GM23248 (cell line): Measurements from ENCODE around the gene TSSC4. TPM values are rescaled to one million over a fixed set of nuclear protein-coding genes. Genes with fewer than 3 reads are reported as not detected.

ENCODE experiments used
- DNase-seq: peaks from one replicate; pipeline ENCODE4 v3.0.0-alpha.2; 2015
- H2AFZ ChIP-seq: fragments of 200-600 bp; sonication (generic); 2 replicates; pipeline ENCODE4 v1.6.1; 2016; ENCODE audit warnings: antibody characterized with exemption
- H3F3A ChIP-seq: fragments of 200-600 bp; sonication (generic); 2 replicates; pipeline ENCODE4 v1.6.1; 2016; ENCODE audit warnings: mild to moderate bottlenecking, antibody characterized with exemption, mixed run types; ENCODE audit not compliant: insufficient read depth
- H3K27ac ChIP-seq: fragments of 200-600 bp; sonication (generic); 2 replicates; pipeline ENCODE4 v1.5.1; 2016; ENCODE audit warnings: mild to moderate bottlenecking
- H3K27me3 ChIP-seq: fragments of 200-600 bp; sonication (generic); replicated peaks from 2 replicates; pipeline ENCODE4 v1.6.1; 2016; ENCODE audit warnings: mild to moderate bottlenecking; ENCODE audit not compliant: insufficient read depth
- H3K36me3 ChIP-seq: fragments of 200-600 bp; sonication (generic); 2 replicates; pipeline ENCODE4 v1.6.1; 2016; ENCODE audit warnings: low read depth, mild to moderate bottlenecking
- H3K4me1 ChIP-seq: fragments of 200-600 bp; sonication (generic); 2 replicates; pipeline ENCODE4 v1.6.1; 2016; ENCODE audit warnings: mild to moderate bottlenecking; ENCODE audit not compliant: insufficient read depth
- H3K4me2 ChIP-seq: fragments of 200-600 bp; sonication (generic); one replicate; pipeline ENCODE4 v1.6.1; 2016; ENCODE audit warnings: mild to moderate bottlenecking; ENCODE audit not compliant: unreplicated experiment
- H3K4me3 ChIP-seq: fragments of 200-600 bp; sonication (generic); 2 replicates; pipeline ENCODE4 v1.5.1; 2016; ENCODE audit warnings: mild to moderate bottlenecking
- H3K79me2 ChIP-seq: fragments of 200-600 bp; sonication (generic); 2 replicates; pipeline ENCODE4 v1.6.1; 2016; ENCODE audit warnings: mild to moderate bottlenecking; ENCODE audit not compliant: insufficient read depth
- H3K9ac ChIP-seq: fragments of 200-600 bp; sonication (generic); 2 replicates; pipeline ENCODE4 v1.6.1; 2016; ENCODE audit warnings: mild to moderate bottlenecking
- H3K9me2 ChIP-seq: fragments of 200-600 bp; sonication (generic); 2 replicates; pipeline ENCODE4 v1.6.1; 2016; ENCODE audit warnings: mixed run types, mild to moderate bottlenecking, moderate library complexity; ENCODE audit not compliant: insufficient read depth
- H3K9me3 ChIP-seq: fragments of 200-600 bp; sonication (generic); one replicate; pipeline ENCODE4 v1.6.1; 2017; ENCODE audit warnings: low read depth
- H4K20me1 ChIP-seq: fragments of 200-600 bp; sonication (generic); 2 replicates; pipeline ENCODE4 v1.6.0; 2016; ENCODE audit not compliant: insufficient read depth
- EZH2 ChIP-seq: fragments of 200-600 bp; sonication (generic); IDR thresholded peaks from 2 replicates; pipeline ENCODE4 v1.6.1; 2018; ENCODE audit warnings: antibody characterized with exemption, mild to moderate bottlenecking; ENCODE audit not compliant: insufficient read depth, poor library complexity, severe bottlenecking
- EZH2phosphoT487 ChIP-seq: fragments of 200-600 bp; sonication (generic); IDR thresholded peaks from 2 replicates; pipeline ENCODE4 v1.6.1; 2018; ENCODE audit warnings: antibody characterized with exemption, moderate library complexity, mild to moderate bottlenecking, low read depth; ENCODE audit not compliant: insufficient read depth
- WGBS, 2 experiments: methylation state at CpG; one replicate each; pipeline ENCODE4 v1.1.6; 2015 to 2017; ENCODE audit warnings: low lambda C conversion rate in 2 of 2, low coverage in 1 of 2; ENCODE audit errors: missing lambda C conversion rate in 2 of 2; 5-methylcytosine and 5-hydroxymethylcytosine counted together
- in situ Hi-C: fragments of 300-500 bp; cut with MboI; formaldehyde crosslinking; loops from 2 replicates; pipeline ENCODE4 v1.15.0; 2020
- polyA plus RNA-seq: library from polyadenylated mRNA; unstranded; fragments of >200 nt; fragmentation: Nextera tagmentation; extraction: Ambion mirVana; gene quantifications from 2 replicates; pipeline ENCODE4 v1.2.1, GENCODE V29; 2016
- total RNA-seq: library from RNA; depleted of rRNA; stranded (reverse); fragments of >200 nt; shearing (Covaris generic); gene quantifications from 2 replicates; pipeline ENCODE4 v1.2.3, GENCODE V29; 2014

The TSSC4 gene
- total and polyA plus RNA-seq, 2 experiments from 2014 or later, result 44.4 to 61.8 TPM

GRCh38 chr11:2432171-2432621 is 31.6 kb downstream of the TSSC4 start:
- in situ Hi-C loops, result loop anchor here (5.0 to 10.0 kb wide), 2 partner anchors 100 to 463 kb away; no protein-coding TSS in a partner anchor
- DNase-seq, result no peak
- TF ChIP-seq EZH2, result no peak
- 36% methylated on average over 15 of the region's 15 CpGs for WGBS, 2 experiments
- no peak overlapping the region for H3K27ac ChIP-seq
- H3K4me3 ChIP-seq, result no peak overlapping the region
- no peaks in the 10 kb centered on the region for H3K79me2 ChIP-seq
- no peak overlapping the region for H2AFZ ChIP-seq
- H3F3A ChIP-seq, result no peaks in the 10 kb centered on the region
- no peak overlapping the region for H3K4me2 ChIP-seq
- H3K4me1 ChIP-seq, result no peaks in the 10 kb centered on the region
- H3K9me3 ChIP-seq, result no peaks in the 10 kb centered on the region
- no peaks in the 10 kb centered on the region for H3K9me2 ChIP-seq
- no peak overlapping the region for H3K9ac ChIP-seq
- no peaks in the 10 kb centered on the region for H4K20me1 ChIP-seq
- H3K36me3 ChIP-seq, result no peaks in the 10 kb centered on the region
- 0 out of 2 replicates have a peak, but pooled peaks cover under 1% of the 10 kb centered on the region for H3K27me3 ChIP-seq

- H3F3A ChIP-seq, result no peaks in the 10 kb centered on the region
- TF ChIP-seq EZH2 (no peak), EZH2phosphoT487 (no peak)
- no peak overlapping the region for H3K4me3 ChIP-seq
- no peak overlapping the region for H3K9ac ChIP-seq
- DNase-seq, result no peak
- no peaks in the 10 kb centered on the region for H3K9me2 ChIP-seq
- no peaks in the 10 kb centered on the region for H3K79me2 ChIP-seq
- no peak overlapping the region for H3K27ac ChIP-seq
- in situ Hi-C loops, result loop anchor here (5.0 to 10.0 kb wide), 2 partner anchors 100 to 462 kb away; no protein-coding TSS in a partner anchor
- 0 out of 2 replicates have a peak, but pooled peaks cover 5% of the 10 kb centered on the region for H3K27me3 ChIP-seq
- H2AFZ ChIP-seq, result no peak overlapping the region
- no peaks in the 10 kb centered on the region for H4K20me1 ChIP-seq
- no peaks in the 10 kb centered on the region for H3K9me3 ChIP-seq
- no peaks in the 10 kb centered on the region for H3K36me3 ChIP-seq
- no peaks in the 10 kb centered on the region for H3K4me1 ChIP-seq
- WGBS, 2 experiments, result 68 to 75% methylated on average over 11 to 13 of the region's 13 CpGs
- H3K4me2 ChIP-seq, result no peak overlapping the region
Observed at GRCh38 chr11:2432628-2433071, 32.1 kb downstream of the TSSC4 start.

DNA sequence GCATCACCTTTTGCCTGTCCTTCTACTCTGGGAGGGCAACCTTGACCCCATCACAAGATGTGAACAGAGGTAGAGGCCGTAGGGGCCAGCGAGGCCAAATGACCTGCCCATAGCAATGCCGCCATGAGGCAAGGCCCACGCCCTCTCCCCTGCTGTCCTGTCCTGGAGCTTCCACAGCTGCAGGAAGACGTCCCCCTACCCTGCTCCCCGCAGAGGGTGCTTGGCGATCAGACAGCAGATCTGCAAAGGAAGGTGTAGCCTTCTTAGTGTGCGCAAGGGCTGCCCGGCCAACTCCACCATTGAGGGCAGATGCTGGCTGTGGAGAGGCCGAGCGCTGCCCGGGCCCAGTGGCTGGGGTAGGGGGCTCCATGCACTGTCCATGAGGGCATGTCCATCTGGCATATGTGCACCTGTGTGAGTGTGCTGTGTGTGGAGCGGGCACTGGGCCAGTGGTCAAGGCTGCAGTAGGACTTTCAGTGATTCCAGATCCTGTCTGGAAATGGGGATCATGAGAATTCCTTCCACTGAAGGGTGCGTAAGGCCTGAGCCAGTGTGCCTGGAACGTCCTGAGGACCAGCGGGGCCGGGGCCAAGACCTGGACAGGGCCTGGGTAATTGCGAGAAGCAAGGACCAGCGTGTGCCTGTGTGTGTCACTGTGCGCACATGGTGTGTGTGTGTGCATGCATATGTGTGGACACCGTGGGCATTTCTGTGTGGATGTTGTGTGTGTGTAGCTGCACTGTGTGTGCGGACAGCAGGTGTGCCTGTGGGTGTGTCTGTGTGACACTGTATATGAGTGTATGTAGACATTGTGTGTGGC is 32.8 kb downstream of the TSSC4 start:
- peaks cover 12% of the 10 kb centered on the region; the same call in 1 of the 2 replicates for H3K27me3 ChIP-seq
- 69 to 70% methylated on average over 22 of the region's 22 CpGs for WGBS, 2 experiments
- in situ Hi-C loops, result loop anchor here (5.0 to 10.0 kb wide), 2 partner anchors 99 to 461 kb away; no protein-coding TSS in a partner anchor

DNA sequence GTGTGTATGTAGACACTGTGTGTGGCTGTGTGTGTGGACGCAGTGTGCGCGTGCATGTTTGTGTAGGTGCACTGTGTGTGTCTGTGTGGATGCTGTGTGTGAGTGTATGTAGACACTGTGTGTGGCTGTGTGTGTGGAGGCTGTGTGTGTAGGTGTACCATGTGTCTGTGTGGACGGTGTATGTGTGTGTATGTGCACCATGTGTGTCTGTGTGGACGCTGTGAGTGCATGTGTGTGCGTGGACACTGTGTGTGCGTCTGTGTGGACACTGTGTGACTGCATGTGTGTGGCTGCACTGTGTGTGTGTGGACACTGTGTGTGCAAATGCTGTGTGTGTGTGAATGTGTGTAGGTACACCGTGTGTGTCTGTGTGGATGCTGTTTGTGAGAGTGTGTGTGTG is 33.5 kb downstream of the TSSC4 start:
- no peaks in the 10 kb centered on the region for H3K9me3 ChIP-seq
- no peaks in the 10 kb centered on the region for H3F3A ChIP-seq
- no peak overlapping the region for H3K4me3 ChIP-seq
- H3K9ac ChIP-seq, result no peak overlapping the region
- TF ChIP-seq EZH2 (no peak), EZH2phosphoT487 (no peak)
- H3K4me2 ChIP-seq, result no peak overlapping the region
- no peaks in the 10 kb centered on the region for H3K36me3 ChIP-seq
- H3K27ac ChIP-seq, result no peak overlapping the region
- WGBS, 2 experiments, result 84 to 85% methylated on average over 8 of the region's 8 CpGs
- no peaks in the 10 kb centered on the region for H3K9me2 ChIP-seq
- H4K20me1 ChIP-seq, result no peaks in the 10 kb centered on the region
- H3K4me1 ChIP-seq, result no peaks in the 10 kb centered on the region
- H3K27me3 ChIP-seq, result peaks cover 19% of the 10 kb centered on the region; the same call in 1 of the 2 replicates
- no peaks in the 10 kb centered on the region for H3K79me2 ChIP-seq
- no peak for DNase-seq
- no peak overlapping the region for H2AFZ ChIP-seq
- in situ Hi-C loops, result loop anchor here (5.0 to 10.0 kb wide), 2 partner anchors 98 to 461 kb away; no protein-coding TSS in a partner anchor

More for the DNA sequence above, 32.8 kb downstream of the TSSC4 start:
- TF ChIP-seq EZH2 (no peak), EZH2phosphoT487 (no peak)
- DNase-seq, result no peak
- no peaks in the 10 kb centered on the region for H3K9me2 ChIP-seq
- no peak overlapping the region for H3K27ac ChIP-seq
- H3K4me1 ChIP-seq, result no peaks in the 10 kb centered on the region
- H3K9ac ChIP-seq, result no peak overlapping the region
- H4K20me1 ChIP-seq, result no peaks in the 10 kb centered on the region
- H3K79me2 ChIP-seq, result no peaks in the 10 kb centered on the region
- H3F3A ChIP-seq, result no peaks in the 10 kb centered on the region
- H3K4me2 ChIP-seq, result no peak overlapping the region
- H3K36me3 ChIP-seq, result no peaks in the 10 kb centered on the region
- H3K4me3 ChIP-seq, result no peak overlapping the region
- no peak overlapping the region for H2AFZ ChIP-seq
- no peaks in the 10 kb centered on the region for H3K9me3 ChIP-seq
